Gastroesophageal sphincter (tissue), 4 donors: ENCODE results near the gene FRMPD4. TPM values are rescaled to one million over a fixed set of nuclear protein-coding genes. Genes with fewer than 3 reads are reported as not detected.

ENCODE experiments used
- ATAC-seq: fragments of 150-250 bp; one replicate; pipeline ENCODE4 v1.9.1; 2016; ENCODE audit warnings: mild to moderate bottlenecking, moderate library complexity
- H3K27ac ChIP-seq, 4 donors: fragments of 200-600 bp; sonication (generic) in 3 of 4; 1 replicate in 3 of 4; 2 replicates in 1 of 4; pipeline ENCODE4 v1.5.1; 2016 to 2019
- H3K27me3 ChIP-seq: fragments of 200-600 bp; sonication (generic); one replicate; pipeline ENCODE4 v1.5.1; 2019
- H3K36me3 ChIP-seq, 2 donors: fragments of 200-600 bp; sonication (generic); one replicate each; pipeline ENCODE4 v1.5.1; 2019; ENCODE audit warnings: control low read depth in 1 of 2
- H3K4me1 ChIP-seq, 3 donors: fragments of 200-600 bp; sonication (generic); 1 replicate in 2 of 3; 2 replicates in 1 of 3; pipeline ENCODE4 v1.5.1; 2016 to 2019; ENCODE audit warnings: control low read depth in 2 of 3
- H3K4me3 ChIP-seq, 2 donors: fragments of 200-600 bp; sonication (generic); one replicate each; pipeline ENCODE4 v1.5.1; 2019; ENCODE audit warnings: mild to moderate bottlenecking in 1 of 2, moderate library complexity in 1 of 2
- H3K9me3 ChIP-seq, 3 donors: fragments of 200-600 bp; sonication (generic); one replicate each; pipeline ENCODE4 v1.5.1; 2017 to 2019; ENCODE audit warnings: control low read depth in 2 of 3
- CTCF ChIP-seq, 4 experiments: fragments of 200-600 bp in 2 of 4; fragments of 450-650 bp in 2 of 4; sonication (generic) in 1 of 4; IDR thresholded peaks; one replicate each; pipeline ENCODE4 v1.5.1; 2017 to 2019; ENCODE audit warnings: antibody characterized with exemption in 4 of 4, mild to moderate bottlenecking in 2 of 4, moderate library complexity in 2 of 4
- EP300 ChIP-seq: sonication (generic); formaldehyde crosslinking; IDR thresholded peaks from one replicate; pipeline ENCODE4 v1.6.1; 2017; ENCODE audit warnings: antibody characterized with exemption, mild to moderate bottlenecking
- POLR2A ChIP-seq, 2 donors: fragments of 450-650 bp; IDR thresholded peaks; one replicate each; pipeline ENCODE4 v1.6.1; 2017; ENCODE audit warnings: antibody characterized with exemption in 2 of 2, mild to moderate bottlenecking in 2 of 2, moderate library complexity in 1 of 2
- POLR2AphosphoS5 ChIP-seq: sonication (generic); formaldehyde crosslinking; IDR thresholded peaks from one replicate; pipeline ENCODE4 v1.6.1; 2017; ENCODE audit warnings: antibody characterized with exemption
- WGBS, 2 donors: methylation state at CpG; one replicate each; pipeline ENCODE4 v1.1.5; 2018; ENCODE audit warnings: low coverage in 1 of 2; 5-methylcytosine and 5-hydroxymethylcytosine counted together
- total RNA-seq, 4 donors: library from RNA; depleted of rRNA; stranded (reverse); fragments of >200 nt; gene quantifications; one replicate each; pipeline ENCODE4 v1.1.0, GENCODE V29; 2016

The FRMPD4 gene
- total RNA-seq, 4 donors from 2014 or later, result 0.31 to 2.1 (median 1.3) TPM; not detected in 1

GRCh38 chrX:12319992-12320391 is 181.7 kb downstream of the FRMPD4 start:
- H3K4me3 ChIP-seq, result no peak overlapping the region
- no peaks in the 10 kb centered on the region for H3K4me1 ChIP-seq
- ATAC-seq, result no peak
- 43 to 60% methylated on average over 1 to 2 of the region's 2 CpGs for WGBS, 2 donors
- no peaks in the 10 kb centered on the region for H3K27me3 ChIP-seq
- H3K36me3 ChIP-seq, result no peaks in the 10 kb centered on the region
- no peaks in the 10 kb centered on the region for H3K9me3 ChIP-seq
- H3K27ac ChIP-seq, result no peak overlapping the region
- TF ChIP-seq POLR2AphosphoS5, result no peak
- no peak for TF ChIP-seq POLR2A (IDR thresholded peaks at IDR 0.05)
- no peak for TF ChIP-seq CTCF (IDR thresholded peaks at IDR 0.05)
- no peak for TF ChIP-seq EP300

- Histone ChIP-seq H3K27ac (no peak overlapping the region), H3K4me3 (no peak overlapping the region), H3K27me3 (no peaks in the 10 kb centered on the region), H3K9me3 (no peaks in the 10 kb centered on the region), H3K4me1 (no peaks in the 10 kb centered on the region), H3K36me3 (no peaks in the 10 kb centered on the region)
- no peak for ATAC-seq
- no peak for TF ChIP-seq POLR2AphosphoS5
- no peak for TF ChIP-seq POLR2A (IDR thresholded peaks at IDR 0.05)
These were observed 183.8 kb downstream of the FRMPD4 start for GRCh38 chrX:12322031-12322430.

GRCh38 chrX:12325171-12325570 is 186.9 kb downstream of the FRMPD4 start:
- no peaks in the 10 kb centered on the region for H3K36me3 ChIP-seq
- H3K4me1 ChIP-seq, result no peaks in the 10 kb centered on the region
- no peaks in the 10 kb centered on the region for H3K27me3 ChIP-seq
- H3K9me3 ChIP-seq, result no peaks in the 10 kb centered on the region
- 35 to 71% methylated on average over 2 of the region's 2 CpGs for WGBS, 2 donors
- no peak for ATAC-seq
- no peak for TF ChIP-seq POLR2A (IDR thresholded peaks at IDR 0.05)
- no peak for TF ChIP-seq CTCF (IDR thresholded peaks at IDR 0.05)
- TF ChIP-seq POLR2AphosphoS5, result no peak
- TF ChIP-seq EP300, result no peak
- no peak overlapping the region for H3K4me3 ChIP-seq
- no peak overlapping the region for H3K27ac ChIP-seq

GRCh38 chrX:12327836-12328235 is 189.6 kb downstream of the FRMPD4 start:
- Histone ChIP-seq H3K9me3 (no peaks in the 10 kb centered on the region), H3K27me3 (no peaks in the 10 kb centered on the region)
- no peak for TF ChIP-seq CTCF (IDR thresholded peaks at IDR 0.05)
- no peak for TF ChIP-seq POLR2AphosphoS5
- no peak for TF ChIP-seq EP300
- TF ChIP-seq POLR2A (IDR thresholded peaks at IDR 0.05), result no peak

GRCh38 chrX:12329476-12329875 is 191.2 kb downstream of the FRMPD4 start:
- TF ChIP-seq CTCF (IDR thresholded peaks at IDR 0.05) (no peak), POLR2A (IDR thresholded peaks at IDR 0.05) (no peak)
- ATAC-seq, result no peak
- no peaks in the 10 kb centered on the region for H3K36me3 ChIP-seq
- H3K4me3 ChIP-seq, result no peak overlapping the region
- WGBS, 2 donors, result 100% methylated on average over 1 of the region's 3 CpGs; no CpG with 5 or more reads in 1 of the 2 donors
- H3K27me3 ChIP-seq, result no peaks in the 10 kb centered on the region
- H3K27ac ChIP-seq, result no peak overlapping the region
- H3K4me1 ChIP-seq, result no peaks in the 10 kb centered on the region
- H3K9me3 ChIP-seq, result no peaks in the 10 kb centered on the region

More at GRCh38 chrX:12327836-12328235, 189.6 kb downstream of the FRMPD4 start:
- no peak overlapping the region for H3K27ac ChIP-seq
- no peak overlapping the region for H3K4me3 ChIP-seq
- H3K36me3 ChIP-seq, result no peaks in the 10 kb centered on the region
- ATAC-seq, result no peak
- no peaks in the 10 kb centered on the region for H3K4me1 ChIP-seq

GRCh38 chrX:12330841-12331240 is 192.6 kb downstream of the FRMPD4 start:
- ATAC-seq, result no peak
- WGBS, 2 donors, result 66 to 100% methylated on average over 2 to 3 of the region's 3 CpGs
- no peaks in the 10 kb centered on the region for H3K27me3 ChIP-seq

More at GRCh38 chrX:12330841-12331240, 192.6 kb downstream of the FRMPD4 start:
- Histone ChIP-seq H3K4me1 (no peaks in the 10 kb centered on the region), H3K27ac (no peak overlapping the region), H3K4me3 (no peak overlapping the region), H3K36me3 (no peaks in the 10 kb centered on the region), H3K9me3 (no peaks in the 10 kb centered on the region)
- TF ChIP-seq CTCF (IDR thresholded peaks at IDR 0.05), result no peak
- TF ChIP-seq POLR2A (IDR thresholded peaks at IDR 0.05), result no peak
- TF ChIP-seq EP300, result no peak
- TF ChIP-seq POLR2AphosphoS5, result no peak
